Endothelial cell of umbilical vein (primary cell): ENCODE data around the gene GPRIN1. TPM values are rescaled to one million over a fixed set of nuclear protein-coding genes. Genes with fewer than 3 reads are reported as not detected.

Experiments
- BruUV-seq: library from RNA; stranded (reverse); fragments of 400-500 nt; replicated peaks from 2 replicates; lab custom pipeline; 2021; lab: Mats Ljungman, UMichigan
- CTCF ChIA-PET: fragments of 300-600, 350-600 bp; sonication (Branson Sonifier 250); formaldehyde crosslinking; loops from one replicate; lab custom pipeline; 2021; ENCODE audit warnings: antibody characterized with exemption, inconsistent platforms; lab: Charles Lee
- POLR2A ChIA-PET: fragments of 300-600, 350-600 bp; sonication (Branson Sonifier 250); formaldehyde crosslinking; loops from one replicate; lab custom pipeline; 2021; ENCODE audit warnings: antibody characterized with exemption, inconsistent platforms; lab: Charles Lee
- DNase-seq: peaks from one replicate; pipeline ENCODE4 v3.0.0-alpha.2; 2011; ENCODE audit warnings: low read depth, low spot score
- FAIRE-seq: peaks from 2 replicates; lab custom pipeline; 2011; peaks lifted over from hg19 to GRCh38; lab: Jason Lieb, UNC
- H2AFZ ChIP-seq: 2 replicates; pipeline ENCODE4 v1.6.0; 2012; ENCODE audit warnings: low read depth, low read length, control low read depth, inconsistent platforms
- H3K27ac ChIP-seq: 2 replicates; pipeline ENCODE4 v1.5.1; 2011; ENCODE audit warnings: low read depth, mild to moderate bottlenecking, control low read depth, low read length, moderate library complexity; ENCODE audit not compliant: insufficient read depth
- H3K27me3 ChIP-seq, 2 experiments: 2 replicates each; pipeline versions ENCODE4 v1.6.0 to v1.6.1; 2011; ENCODE audit warnings: low read length in 2 of 2, mixed read lengths in 1 of 2; ENCODE audit not compliant: control insufficient read depth in 2 of 2, insufficient read depth in 2 of 2
- H3K36me3 ChIP-seq, 2 experiments: 2 replicates in 1 of 2; 3 replicates in 1 of 2; pipeline ENCODE4 v1.5.1; 2011; ENCODE audit warnings: low read length in 2 of 2, mild to moderate bottlenecking in 1 of 2, moderate library complexity in 1 of 2; ENCODE audit not compliant: control insufficient read depth in 2 of 2, insufficient read depth in 2 of 2; ENCODE audit errors: extremely low read depth in 1 of 2
- H3K4me1 ChIP-seq: 3 replicates; pipeline ENCODE4 v1.5.1; 2011; ENCODE audit warnings: mild to moderate bottlenecking, low read length; ENCODE audit not compliant: control insufficient read depth, insufficient read depth; ENCODE audit errors: extremely low read depth
- H3K4me2 ChIP-seq: 2 replicates; pipeline ENCODE4 v1.6.1; 2011; ENCODE audit warnings: low read length, control low read depth, mixed read lengths; ENCODE audit not compliant: insufficient read depth
- H3K4me3 ChIP-seq, 3 experiments: fragments of 200-600 bp in 1 of 3; sonication (generic), shearing (Covaris generic) in 1 of 3; replicated peaks in 1 of 3; 2 replicates each; pipeline ENCODE4 v1.5.1; 2011 to 2016; ENCODE audit warnings: control low read depth in 3 of 3, low read length in 3 of 3, mild to moderate bottlenecking in 2 of 3, inconsistent platforms in 1 of 3, low read depth in 1 of 3, moderate library complexity in 1 of 3; ENCODE audit not compliant: insufficient read depth in 1 of 3
- H3K79me2 ChIP-seq: 2 replicates; pipeline ENCODE4 v1.6.0; 2012; ENCODE audit warnings: low read length, inconsistent platforms; ENCODE audit not compliant: control insufficient read depth, insufficient read depth
- H3K9ac ChIP-seq: replicated peaks from 2 replicates; pipeline ENCODE3; 2011; ENCODE audit warnings: low read length, control low read depth; ENCODE audit not compliant: insufficient read depth; ENCODE audit errors: extremely low read depth
- H3K9me1 ChIP-seq: replicated peaks from 3 replicates; pipeline ENCODE4 v1.6.0; 2011; ENCODE audit warnings: mild to moderate bottlenecking, low read length; ENCODE audit not compliant: control insufficient read depth, insufficient read depth; ENCODE audit errors: extremely low read depth
- H3K9me3 ChIP-seq: replicated peaks from 2 replicates; pipeline ENCODE4 v1.5.1; 2012; ENCODE audit warnings: low read length, inconsistent platforms; ENCODE audit not compliant: control insufficient read depth, insufficient read depth
- H4K20me1 ChIP-seq: replicated peaks from 2 replicates; pipeline ENCODE3; 2011; ENCODE audit warnings: mild to moderate bottlenecking, low read length; ENCODE audit not compliant: control insufficient read depth, insufficient read depth; ENCODE audit errors: extremely low read depth
- EZH2 ChIP-seq: IDR thresholded peaks from 2 replicates; pipeline ENCODE4 v1.6.1; 2012; ENCODE audit warnings: borderline replicate concordance, low read depth, mild to moderate bottlenecking, moderate library complexity, low read length, inconsistent platforms; ENCODE audit not compliant: severe bottlenecking
- FOS ChIP-seq: IDR thresholded peaks from 2 replicates; pipeline ENCODE4 v1.6.1; 2011; ENCODE audit warnings: mild to moderate bottlenecking, low read length, moderate library complexity, borderline replicate concordance; ENCODE audit not compliant: insufficient read depth
- MAX ChIP-seq: IDR thresholded peaks from 2 replicates; pipeline ENCODE4 v1.6.1; 2011; ENCODE audit not compliant: insufficient read depth, insufficient read length
- MYC ChIP-seq: IDR thresholded peaks from one replicate; pipeline ENCODE4 v1.6.1; 2011; ENCODE audit warnings: mild to moderate bottlenecking, low read depth, low read length
- dilution Hi-C: fragments of 300-500 bp; cut with MboI; formaldehyde crosslinking; loops from one replicate; pipeline ENCODE4 v1.15.0; 2019; ENCODE audit warnings: low sequenced_read_pairs; ENCODE audit not compliant: extremely low pct_ligation_motif_present
- intact Hi-C: fragments of 100-400 bp; cut with micrococcal nuclease; formaldehyde crosslinking; loops from one replicate; pipeline ENCODE4 v1.10.0; 2022
- polyA plus RNA-seq, 4 experiments: library from polyadenylated mRNA; depleted of rRNA in 3 of 4; stranded (reverse) in 3 of 4; unstranded in 1 of 4; fragments of >200 nt; gene quantifications; 2 replicates each; pipeline versions ENCODE4 v1.2.1 to v1.2.3, GENCODE V29; 2011 to 2012; ENCODE audit warnings: missing spikeins in 1 of 4
- total RNA-seq: library from RNA; stranded (reverse); gene quantifications from 2 replicates; pipeline ENCODE4 v1.2.3, GENCODE V29; 2021

GPRIN1 gene
- total and polyA plus RNA-seq, 2 donors (not counting 3 experiments of a cell fraction or from before 2014, with no cell fraction given) = 2.4 to 10.4 TPM

GRCh38 chr5:176611435-176611834 is 1.5 kb upstream of the GPRIN1 start:
- Histone ChIP-seq H3K27ac (no peak overlapping the region), H3K27me3 (no peaks in the 10 kb centered on the region), H3K79me2 (no peaks in the 10 kb centered on the region), H3K9me3 (no peaks in the 10 kb centered on the region), H3K9ac (no peak overlapping the region), H3K4me1 (peaks cover 16% of the 10 kb centered on the region), H3K36me3 (no peaks in the 10 kb centered on the region), H2AFZ (no peak overlapping the region), H3K4me2 (no peak overlapping the region), H3K9me1 (no peaks in the 10 kb centered on the region), H3K4me3 (no peak overlapping the region), H4K20me1 (no peaks in the 10 kb centered on the region)
- BruUV-seq = no TSS peak
- intact Hi-C loops = loop anchor here (10.0 kb wide), 1 partner anchor 167 kb away; the partner anchor contains the start of gene FAF2
- dilution Hi-C loops = no loop called here
- ChIA-PET POLR2A (no interaction called here), CTCF (interaction anchor here (0.6 to 1.0 kb wide), 2 partner anchors 10 to 49 kb away, joined by 4 to 5 read pairs; no protein-coding TSS in a partner anchor)
- FAIRE-seq (peak; percentile 96), DNase-seq (peak; percentile 79)
- TF ChIP-seq MYC (no peak), FOS (peak; percentile 13)

GRCh38 chr5:176610435-176610773 is 448 bp upstream of the GPRIN1 start:
- H3K9me3 ChIP-seq = no peaks in the 10 kb centered on the region
- H3K4me3 ChIP-seq = peak overlapping the region; percentile 18 to 63 (median 47)
- no TSS peak for BruUV-seq
- TF ChIP-seq EZH2 = no peak
- no peak for TF ChIP-seq FOS
- TF ChIP-seq MAX = no peak
- peaks cover 9% of the 10 kb centered on the region for H3K4me1 ChIP-seq
- no peaks in the 10 kb centered on the region for H3K79me2 ChIP-seq
- peak overlapping the region; percentile 65 for H3K4me2 ChIP-seq
- peak overlapping the region; percentile 40 for H3K9ac ChIP-seq
- no peaks in the 10 kb centered on the region for H4K20me1 ChIP-seq
- intact Hi-C loops (loop anchor here (10.0 kb wide), 1 partner anchor 166 kb away; the partner anchor contains the start of gene FAF2), dilution Hi-C loops (no loop called here)
- POLR2A ChIA-PET = no interaction called here
- peak overlapping the region; percentile 86 for H2AFZ ChIP-seq
- no peak overlapping the region for H3K27ac ChIP-seq
- H3K27me3 ChIP-seq = no peaks in the 10 kb centered on the region
- H3K36me3 ChIP-seq = no peaks in the 10 kb centered on the region
- CTCF ChIA-PET = no interaction called here
- no peak for FAIRE-seq
- DNase-seq = no peak
- H3K9me1 ChIP-seq = no peaks in the 10 kb centered on the region
